K562 (cell line): Measurements from ENCODE around the gene PLPP6. TPM values are rescaled to one million over a fixed set of nuclear protein-coding genes. Genes with fewer than 3 reads are reported as not detected.

Experiments
- ATAC-seq: fragments of 200-7000 bp; cut with Tn5 transposase; 3 replicates; pipeline ENCODE4 v1.9.1; 2020; ENCODE audit warnings: moderate library complexity
- BruUV-seq: library from RNA; stranded (reverse); fragments of 400-500 nt; replicated peaks from 2 replicates; lab custom pipeline; 2021; lab: Mats Ljungman, UMichigan
- CTCF ChIA-PET: fragments of 300-600 bp; formaldehyde crosslinking; extraction: SDS; loops from one replicate; lab custom pipeline; 2021; ENCODE audit warnings: low intra/inter-chr PET ratio; lab: Yijun Ruan, JAX
- POLR2A ChIA-PET: fragments of 300-600, 350-650 bp; sonication (Branson Sonifier 250); formaldehyde crosslinking; extraction: SDS; loops from one replicate; lab custom pipeline; 2021; ENCODE audit warnings: antibody characterized with exemption, inconsistent platforms; lab: Yijun Ruan, JAX
- DNase-seq, 4 experiments: peaks; one replicate each; pipeline versions ENCODE4 v3.0.0 to v3.0.0-alpha.2; 2011 to 2018; ENCODE audit warnings: low spot score in 3 of 4, mixed read lengths in 3 of 4; ENCODE audit errors: extremely low read depth in 1 of 4
- FAIRE-seq: peaks from 2 replicates; lab custom pipeline; 2011; peaks lifted over from hg19 to GRCh38; lab: Jason Lieb, UNC
- H2AFZ ChIP-seq: 2 replicates; pipeline ENCODE4 v1.6.0; 2011; ENCODE audit warnings: low read depth, low read length, control low read depth, inconsistent platforms
- H3K27ac ChIP-seq: fragments of 200-600 bp; 3 replicates; pipeline ENCODE4 v1.8.0; 2011; ENCODE audit warnings: low read depth, mild to moderate bottlenecking, control low read depth, inconsistent platforms, low read length, moderate library complexity, mixed read lengths; ENCODE audit errors: extremely low read depth
- H3K27me3 ChIP-seq, 2 experiments: fragments of 300-600 bp in 1 of 2; 2 replicates in 1 of 2; 3 replicates in 1 of 2; pipeline versions ENCODE4 v1.6.0 to v1.8.0; 2011; ENCODE audit warnings: inconsistent platforms in 2 of 2, low read length in 2 of 2, mild to moderate bottlenecking in 1 of 2, mixed read lengths in 1 of 2, moderate library complexity in 1 of 2; ENCODE audit not compliant: control insufficient read depth in 2 of 2, insufficient read depth in 2 of 2
- H3K36me3 ChIP-seq: fragments of 300-600 bp; 3 replicates; pipeline ENCODE4 v1.8.0; 2011; ENCODE audit warnings: mild to moderate bottlenecking, low read length, inconsistent platforms; ENCODE audit not compliant: control insufficient read depth, insufficient read depth
- H3K4me1 ChIP-seq, 2 experiments: fragments of 200-600 bp in 1 of 2; replicated peaks in 1 of 2; 2 replicates in 1 of 2; 3 replicates in 1 of 2; pipeline versions ENCODE4 v1.5.1 to v1.8.0; 2011; ENCODE audit warnings: inconsistent platforms in 2 of 2, low read length in 2 of 2, mild to moderate bottlenecking in 1 of 2, mixed read lengths in 1 of 2, moderate library complexity in 1 of 2; ENCODE audit not compliant: control insufficient read depth in 2 of 2, insufficient read depth in 2 of 2
- H3K4me2 ChIP-seq: 2 replicates; pipeline ENCODE4 v1.6.1; 2011; ENCODE audit warnings: low read length, control low read depth, inconsistent platforms, mixed read lengths; ENCODE audit not compliant: insufficient read depth
- H3K4me3 ChIP-seq: fragments of 200-600 bp; sonication (generic), shearing (Covaris generic); 2 replicates; pipeline ENCODE4 v1.5.1; 2016; ENCODE audit warnings: control low read depth, inconsistent platforms
- H3K79me2 ChIP-seq: fragments of 200-600 bp; 3 replicates; pipeline ENCODE4 v1.8.0; 2011; ENCODE audit warnings: low read length, inconsistent platforms; ENCODE audit not compliant: control insufficient read depth, insufficient read depth
- H3K9ac ChIP-seq, 2 experiments: 2 replicates each; pipeline versions ENCODE4 v1.6.0 to v1.6.1; 2011; ENCODE audit warnings: low read depth in 2 of 2, low read length in 2 of 2, control low read depth in 1 of 2, inconsistent platforms in 1 of 2, mild to moderate bottlenecking in 1 of 2, mixed read lengths in 1 of 2; ENCODE audit not compliant: insufficient read depth in 1 of 2
- H3K9me1 ChIP-seq: one replicate; pipeline ENCODE4 v1.6.0; 2011; ENCODE audit warnings: inconsistent platforms, mild to moderate bottlenecking, low read length, moderate library complexity; ENCODE audit not compliant: control insufficient read depth, insufficient read depth
- H3K9me3 ChIP-seq: replicated peaks from 2 replicates; pipeline ENCODE4 v1.5.1; 2011; ENCODE audit warnings: low read depth, low read length, inconsistent platforms; ENCODE audit not compliant: control insufficient read depth, insufficient read depth
- H4K20me1 ChIP-seq: replicated peaks from 2 replicates; pipeline ENCODE4 v1.6.1; 2011; ENCODE audit warnings: low read length, inconsistent platforms, mixed read lengths; ENCODE audit not compliant: control insufficient read depth, insufficient read depth
- ATF7 ChIP-seq: fragments of 450-650 bp; IDR thresholded peaks from 2 replicates; pipeline ENCODE4 v1.7.1; 2014; ENCODE audit warnings: mild to moderate bottlenecking, moderate library complexity
- BRD4 ChIP-seq: fragments of 200-600 bp; sonication (generic); IDR thresholded peaks from 2 replicates; pipeline ENCODE4 v1.6.1; 2017; ENCODE audit warnings: inconsistent platforms
- ELK1 ChIP-seq: sonication (generic); formaldehyde crosslinking; IDR thresholded peaks from 2 replicates; pipeline ENCODE4 v1.8.1; 2022; ENCODE audit warnings: missing genetic modification reagents
- FOSL1 ChIP-seq: fragments of 200-800 bp; sonication (Bioruptor generic); conservative IDR thresholded peaks from 2 replicates; pipeline ENCODE4 v1.6.1; 2016; ENCODE audit warnings: missing genetic modification characterization, missing compliant biosample characterization
- IRF9 ChIP-seq: fragments of 450-650 bp; IDR thresholded peaks from 2 replicates; pipeline ENCODE4 v1.6.1; 2016; ENCODE audit warnings: missing biosample characterization, missing genetic modification characterization
- MXI1 ChIP-seq: IDR thresholded peaks from 2 replicates; pipeline ENCODE4 v1.6.1; 2011; ENCODE audit warnings: low read depth, mild to moderate bottlenecking, improper control_type of control experiment, low read length
- NFRKB ChIP-seq: fragments of 450-650 bp; IDR thresholded peaks from 2 replicates; pipeline ENCODE4 v1.6.1; 2016; ENCODE audit warnings: low read depth
- NR2C2 ChIP-seq, 2 experiments: fragments of 200-800 bp in 1 of 2; sonication (Bioruptor generic) in 1 of 2; sonication (generic) in 1 of 2; formaldehyde crosslinking in 1 of 2; IDR thresholded peaks; 2 replicates each; pipeline versions ENCODE4 v1.6.1 to v1.8.0; 2016 to 2022; ENCODE audit warnings: mild to moderate bottlenecking in 1 of 2, missing compliant biosample characterization in 1 of 2, missing genetic modification characterization in 1 of 2, missing genetic modification reagents in 1 of 2
- SMARCA4 ChIP-seq: fragments of 450-650 bp; IDR thresholded peaks from 2 replicates; pipeline ENCODE4 v1.6.1; 2016
- SMARCE1 ChIP-seq: fragments of 450-650 bp; IDR thresholded peaks from 2 replicates; pipeline ENCODE4 v1.7.1; 2016; ENCODE audit warnings: mild to moderate bottlenecking
- TAF7 ChIP-seq: fragments of 450-650 bp; IDR thresholded peaks from 2 replicates; pipeline ENCODE4 v1.6.1; 2016; ENCODE audit warnings: missing genetic modification characterization, missing compliant biosample characterization
- YY1 ChIP-seq, 3 experiments: IDR thresholded peaks; 2 replicates each; pipeline ENCODE4 v1.6.1; 2011; ENCODE audit warnings: low read length in 2 of 3, mild to moderate bottlenecking in 2 of 3, moderate library complexity in 2 of 3, borderline replicate concordance in 1 of 3, control low read depth in 1 of 3, low read depth in 1 of 3; ENCODE audit not compliant: insufficient read depth in 3 of 3, insufficient replicate concordance in 2 of 3, control insufficient read depth in 1 of 3, insufficient read length in 1 of 3; ENCODE audit errors: extremely low read depth in 1 of 3
- ZC3H8 ChIP-seq: fragments of 450-650 bp; IDR thresholded peaks from 2 replicates; pipeline ENCODE4 v1.6.1; 2017
- ZNF24 ChIP-seq: fragments of 450-650 bp; IDR thresholded peaks from 2 replicates; pipeline ENCODE4 v1.6.1; 2016
- WGBS: fragments of 100-300 bp; shearing (Covaris generic); methylation state at CpG from one replicate; pipeline ENCODE4 v1.1.6; 2016; ENCODE audit warnings: low coverage, mixed read lengths; ENCODE audit not compliant: insufficient coverage; ENCODE audit errors: missing lambda C conversion rate; 5-methylcytosine and 5-hydroxymethylcytosine counted together
- in situ Hi-C: fragments of 300-500 bp; cut with MboI; formaldehyde crosslinking; loops from 4 replicates; pipeline ENCODE4 v1.15.0; 2018; ENCODE audit warnings: inconsistent platforms, mixed read lengths
- intact Hi-C: fragments of 100-400 bp; cut with micrococcal nuclease; formaldehyde crosslinking; loops from 2 replicates; pipeline ENCODE4 v1.14.2; 2022
- polyA plus RNA-seq, 8 experiments: library from polyadenylated mRNA; depleted of rRNA in 4 of 8; stranded (reverse) in 5 of 8; unstranded in 3 of 8; fragments of >200 nt; fragmentation: Nextera tagmentation in 2 of 8; fragmentation: Illumina TruSeq in 1 of 8; extraction: Ambion mirVana in 2 of 8; extraction: Trizol in 1 of 8; gene quantifications; 2 replicates each; pipeline versions ENCODE4 v1.2.1 to v1.2.3, GENCODE V29; 2011 to 2014; ENCODE audit warnings: inconsistent platforms in 1 of 8, missing spikeins in 1 of 8
- total RNA-seq, 7 experiments: library from RNA; depleted of rRNA in 6 of 7; stranded (reverse); fragments of >200 nt in 6 of 7; fragmentation: Illumina TruSeq in 2 of 7; extraction: Trizol in 2 of 7; gene quantifications; 2 replicates each; pipeline versions ENCODE4 v1.2.1 to v1.2.3, GENCODE V29; 2011 to 2021; ENCODE audit warnings: low replicate concordance in 1 of 7

PLPP6 gene
- total and polyA plus RNA-seq, 9 of the 15 experiments (the other 6 are each of a cell fraction or from before 2014, with no cell fraction given): 1.9 to 8.9 (median 5.6) TPM

GRCh38 chr9:4678679-4679267 is 16.7 kb downstream of the PLPP6 start:
- CTCF ChIA-PET: no interaction called here
- TF ChIP-seq ELK1 (no peak), BRD4 (peak; percentile 59; the same call in 1 of the 2 replicates), MXI1 (no peak), ZC3H8 (no peak), SMARCA4 (no peak), SMARCE1 (0 out of 2 replicates have a peak, but pooled peaks have one; percentile 12), ZNF24 (no peak), YY1 (IDR thresholded peaks at IDR 0.05; ENCODE audit: borderline replicate concordance in 1 of 3, control insufficient read depth in 1 of 3, extremely low read depth in 1 of 3, insufficient read depth in 3 of 3, insufficient read length in 1 of 3, insufficient replicate concordance in 2 of 3, low read depth in 1 of 3, low read length in 2 of 3) (peak in 2 of 3 experiments; percentile 10 to 28), TAF7 (tag) (peak; percentile 16; the same call in 1 of the 2 replicates), NFRKB (0 out of 2 replicates have a peak, but pooled peaks have one; percentile 80), ATF7 (no peak), IRF9 (tag) (no peak), FOSL1 (tag) (peak; percentile 5; the same call in 1 of the 2 replicates), NR2C2 (CRISPR knock-in tag; IDR thresholded peaks at IDR 0.05) (no peak), NR2C2 (tag; IDR thresholded peaks at IDR 0.05) (no peak)
- ATAC-seq (0 out of 3 replicates have a peak, but pooled peaks have one; percentile 4), DNase-seq (peak in 1 of 4 experiments; percentile 24), FAIRE-seq (peak; percentile 32)
- Histone ChIP-seq H3K9me3 (no peaks in the 10 kb centered on the region), H3K27ac (peak overlapping the region; percentile 94), H3K4me2 (peak overlapping the region; percentile 97), H4K20me1 (no peaks in the 10 kb centered on the region), H3K4me1 (peaks cover 0 to 20% of the 10 kb centered on the region in 2 experiments; a peak in 4 of 5 replicates), H3K36me3 (peaks cover 6% of the 10 kb centered on the region; the same call in 2 of the 3 replicates), H3K27me3 (no peaks in the 10 kb centered on the region), H2AFZ (peak overlapping the region; percentile 86), H3K9me1 (no peaks in the 10 kb centered on the region), H3K9ac (peak overlapping the region; percentile 85 to 97), H3K4me3 (peak overlapping the region; percentile 80), H3K79me2 (peaks cover 39% of the 10 kb centered on the region)
- BruUV-seq: TSS peak; percentile 91
- in situ Hi-C loops: no loop called here
- POLR2A ChIA-PET: interaction anchor here (1.0 kb wide), 2 partner anchors 13 to 171 kb away, joined by 3 to 4 read pairs; partner anchors contain the start of gene SPATA6L
- intact Hi-C loops: loop anchor here (5.0 kb wide), 1 partner anchor 64 kb away; the partner anchor contains the start of gene AK3
- WGBS: under 1% methylated on average over 16 of the region's 16 CpGs
